LNCaP clone FGC (cell line): Measurements from ENCODE around the gene UBL7.

Experiments
- DNase-seq: peaks from one replicate; pipeline ENCODE4 v3.0.0-alpha.2; 2011; ENCODE audit warnings: low read depth
- H3K4me3 ChIP-seq: 2 replicates; pipeline ENCODE4 v1.5.1; 2011; ENCODE audit warnings: mild to moderate bottlenecking, low read depth, low read length, control low read depth
- TF ChIP-seq, protein P1 (sequence below): IDR thresholded peaks from 2 replicates; pipeline ENCODE4 v1.5.1; 2012; ENCODE audit warnings: mild to moderate bottlenecking; ENCODE audit not compliant: control insufficient read depth, insufficient read depth; ENCODE audit errors: extremely low read depth

Gene UBL7, protein sequence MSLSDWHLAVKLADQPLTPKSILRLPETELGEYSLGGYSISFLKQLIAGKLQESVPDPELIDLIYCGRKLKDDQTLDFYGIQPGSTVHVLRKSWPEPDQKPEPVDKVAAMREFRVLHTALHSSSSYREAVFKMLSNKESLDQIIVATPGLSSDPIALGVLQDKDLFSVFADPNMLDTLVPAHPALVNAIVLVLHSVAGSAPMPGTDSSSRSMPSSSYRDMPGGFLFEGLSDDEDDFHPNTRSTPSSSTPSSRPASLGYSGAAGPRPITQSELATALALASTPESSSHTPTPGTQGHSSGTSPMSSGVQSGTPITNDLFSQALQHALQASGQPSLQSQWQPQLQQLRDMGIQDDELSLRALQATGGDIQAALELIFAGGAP

GRCh38 chr15:74460871-74461846, at the start of gene UBL7:
Gene UBL7, minus strand, starts transcription at chr15:74461160. Its CDS starts 2,293 bp downstream, at chr15:74458867.
- peak within 1 kb of the TSS; percentile 84 for H3K4me3 ChIP-seq
- TF ChIP-seq, protein P1, sequence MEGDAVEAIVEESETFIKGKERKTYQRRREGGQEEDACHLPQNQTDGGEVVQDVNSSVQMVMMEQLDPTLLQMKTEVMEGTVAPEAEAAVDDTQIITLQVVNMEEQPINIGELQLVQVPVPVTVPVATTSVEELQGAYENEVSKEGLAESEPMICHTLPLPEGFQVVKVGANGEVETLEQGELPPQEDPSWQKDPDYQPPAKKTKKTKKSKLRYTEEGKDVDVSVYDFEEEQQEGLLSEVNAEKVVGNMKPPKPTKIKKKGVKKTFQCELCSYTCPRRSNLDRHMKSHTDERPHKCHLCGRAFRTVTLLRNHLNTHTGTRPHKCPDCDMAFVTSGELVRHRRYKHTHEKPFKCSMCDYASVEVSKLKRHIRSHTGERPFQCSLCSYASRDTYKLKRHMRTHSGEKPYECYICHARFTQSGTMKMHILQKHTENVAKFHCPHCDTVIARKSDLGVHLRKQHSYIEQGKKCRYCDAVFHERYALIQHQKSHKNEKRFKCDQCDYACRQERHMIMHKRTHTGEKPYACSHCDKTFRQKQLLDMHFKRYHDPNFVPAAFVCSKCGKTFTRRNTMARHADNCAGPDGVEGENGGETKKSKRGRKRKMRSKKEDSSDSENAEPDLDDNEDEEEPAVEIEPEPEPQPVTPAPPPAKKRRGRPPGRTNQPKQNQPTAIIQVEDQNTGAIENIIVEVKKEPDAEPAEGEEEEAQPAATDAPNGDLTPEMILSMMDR = peak; percentile 43
- peak; percentile 89 for DNase-seq

DNA sequence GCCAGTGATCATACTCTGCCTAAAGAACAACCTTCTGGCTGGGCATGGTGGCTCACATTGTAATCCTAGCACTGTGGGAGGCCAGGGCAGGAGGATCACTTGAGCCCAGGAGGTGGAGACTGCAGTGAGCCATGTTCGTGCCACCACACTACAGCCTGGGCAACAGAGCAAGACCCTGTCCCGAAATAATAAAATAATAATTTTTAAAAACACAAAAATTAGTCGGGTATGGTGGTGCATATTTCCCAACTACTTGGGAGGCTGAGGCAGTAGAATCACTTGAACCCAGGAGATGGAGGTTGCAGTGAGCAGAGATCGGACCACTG, 45.5 kb upstream of the UBL7 start:
- no peak for DNase-seq
- TF ChIP-seq, protein P1 = no peak
- H3K4me3 ChIP-seq = no peak overlapping the region

DNA sequence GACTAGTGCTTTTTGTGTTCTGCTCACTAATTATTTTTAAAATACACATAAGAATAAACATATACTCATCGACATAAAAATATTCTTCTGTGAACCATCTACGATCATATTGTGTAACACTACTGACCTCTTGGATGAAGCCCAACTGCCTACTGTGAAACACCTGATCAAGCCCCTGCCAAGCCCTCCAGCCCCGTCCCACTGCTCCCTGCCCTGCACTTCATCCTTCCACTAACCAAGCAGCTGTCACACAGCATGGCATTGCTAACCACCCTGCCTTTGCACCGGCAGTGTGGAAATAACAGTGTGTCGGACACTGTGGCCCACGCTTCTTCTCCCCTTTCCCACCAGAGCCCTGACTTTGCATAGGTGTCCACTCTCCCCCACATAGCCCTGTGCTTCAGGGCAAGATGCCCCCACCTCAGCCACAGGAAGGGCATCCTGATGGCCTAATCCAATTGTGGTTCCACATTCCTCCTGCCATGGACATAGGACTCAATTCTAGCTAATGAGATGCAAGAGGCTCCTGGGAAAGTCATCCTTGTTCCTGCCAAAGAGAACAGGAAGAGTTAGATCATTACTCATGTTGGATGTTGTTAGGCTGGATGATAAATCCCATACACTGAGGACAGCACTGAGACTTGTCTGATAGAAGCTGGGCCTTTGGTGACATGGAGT, 45.0 kb upstream of the UBL7 start:
- no peak for DNase-seq
- H3K4me3 ChIP-seq = no peak overlapping the region
- TF ChIP-seq, protein P1 = no peak

GRCh38 chr15:74504836-74505235, 43.9 kb upstream of the UBL7 start:
- H3K4me3 ChIP-seq = no peak overlapping the region
- TF ChIP-seq, protein P1 = no peak
- no peak for DNase-seq

GRCh38 chr15:74504418-74504817, 43.5 kb upstream of the UBL7 start:
- no peak for DNase-seq
- no peak overlapping the region for H3K4me3 ChIP-seq
- TF ChIP-seq, protein P1 = no peak

- TF ChIP-seq, protein P1 = no peak
- DNase-seq = no peak
Measured at GRCh38 chr15:74502301-74502700, 41.3 kb upstream of the UBL7 start.

More at GRCh38 chr15:74502301-74502700, 41.3 kb upstream of the UBL7 start:
- H3K4me3 ChIP-seq = no peak overlapping the region
